ENCODE results near the gene MPP1. TPM values are rescaled to one million over a fixed set of nuclear protein-coding genes. Genes with fewer than 3 reads are reported as not detected.
A peak's percentile ranks its signal among the peaks of the same experiment; 100 is the strongest.
"Not testable (repeated sequence)": the region's sequence is repeated elsewhere in the genome, so short reads cannot be mapped to it uniquely, and the experiment has no call there.

The MPP1 gene
- total RNA-seq, 2 donors from 2014 or later, result 30.2 to 32.8 TPM

DNA sequence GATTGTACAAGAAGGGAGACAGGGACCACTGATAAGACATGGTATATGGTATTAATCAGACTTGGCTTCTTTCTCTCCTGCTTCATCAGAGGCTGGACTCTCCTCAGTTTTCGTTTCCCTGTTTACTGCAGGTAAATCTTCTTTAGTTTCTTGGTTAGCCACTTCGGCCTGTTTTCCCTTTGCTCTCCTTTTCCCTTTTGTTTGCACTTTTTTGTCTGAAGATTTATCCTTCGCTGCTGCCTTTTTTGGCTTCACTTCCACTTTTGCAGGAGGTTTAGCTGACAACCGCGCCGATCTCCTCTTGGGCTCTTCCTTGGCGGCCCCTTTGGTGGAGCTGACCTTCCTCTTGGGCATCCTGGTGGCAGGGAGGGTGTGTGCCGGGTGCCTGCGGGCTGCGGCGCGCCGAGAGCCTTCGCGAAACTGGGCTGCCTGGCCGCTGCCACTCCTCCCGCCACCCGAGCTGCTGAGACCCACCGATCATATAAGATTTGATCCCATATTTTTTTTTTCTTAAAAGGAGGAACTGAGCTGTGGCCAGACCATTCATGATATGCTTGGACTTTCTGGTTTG lies 11.8 kb upstream of the MPP1 start:
- H3K36me3 Mint-ChIP-seq, result not testable (repeated sequence)

DNA sequence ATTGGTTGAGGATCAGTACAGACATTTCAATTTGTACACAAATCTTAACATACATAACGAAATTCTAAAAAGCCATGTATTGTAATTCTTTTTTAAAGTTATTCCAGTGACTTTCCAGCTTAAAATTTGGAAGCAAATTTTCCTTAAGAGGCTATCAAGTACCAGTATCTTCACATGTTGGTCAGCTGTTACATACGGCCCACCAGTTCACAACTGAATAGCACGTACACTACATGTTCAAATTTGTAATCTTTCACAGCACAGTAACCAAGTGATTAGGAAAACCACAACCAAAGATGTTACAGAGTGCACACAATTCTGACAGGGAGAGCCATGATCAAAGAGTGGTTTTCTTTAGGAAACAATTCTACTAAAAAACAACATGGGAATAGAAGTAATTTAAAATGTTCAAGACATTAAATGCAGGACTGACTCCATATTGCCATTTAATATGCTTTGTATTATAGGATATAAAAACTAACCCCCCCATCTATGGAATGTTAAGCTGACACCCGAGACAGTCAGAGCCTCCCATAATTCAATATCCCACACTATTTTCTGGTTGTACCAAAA lies 11.1 kb upstream of the MPP1 start:
- not testable (repeated sequence) for H3K36me3 Mint-ChIP-seq; DNase-seq (ENCODE audit: low spot score in 2 of 2); H3K9me3 Mint-ChIP-seq; ATAC-seq; H3K27ac Mint-ChIP-seq

More for the DNA sequence above, 11.8 kb upstream of the MPP1 start:
- ATAC-seq; H3K9me3 Mint-ChIP-seq; DNase-seq (ENCODE audit: low spot score in 2 of 2); H3K27ac Mint-ChIP-seq: not testable (repeated sequence)

DNA sequence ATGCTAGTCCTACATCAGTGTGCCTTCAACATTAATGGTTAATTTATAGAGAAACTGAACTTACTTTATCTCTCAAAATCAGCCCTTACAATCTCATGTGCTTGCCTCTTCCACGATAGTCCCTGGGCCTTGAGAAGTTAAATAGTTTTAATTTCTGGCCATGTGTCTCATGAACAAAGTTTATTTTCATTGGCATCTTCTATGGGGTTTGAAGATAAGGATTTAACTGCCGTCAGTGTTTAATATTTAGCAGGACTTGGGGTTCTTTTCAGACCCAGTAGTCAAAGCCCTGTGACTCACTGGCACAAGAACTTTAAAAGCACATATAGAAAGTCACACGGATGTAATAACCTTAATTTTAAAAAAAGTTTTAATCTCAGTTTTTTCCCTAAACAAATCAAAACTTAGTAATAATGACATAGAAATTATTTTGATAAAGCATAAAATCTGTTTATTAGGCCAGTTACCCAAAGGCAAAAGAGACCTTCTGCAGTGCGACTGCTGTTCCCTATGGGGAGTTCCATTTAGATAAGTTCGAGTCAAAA lies 10.1 kb upstream of the MPP1 start:
- ATAC-seq (no peak), DNase-seq (ENCODE audit: low spot score in 2 of 2) (no peak)
- Mint-ChIP-seq H3K36me3 (no peaks in the 10 kb centered on the region), H3K9me3 (no peaks in the 10 kb centered on the region), H3K27ac (no peak overlapping the region)

DNA sequence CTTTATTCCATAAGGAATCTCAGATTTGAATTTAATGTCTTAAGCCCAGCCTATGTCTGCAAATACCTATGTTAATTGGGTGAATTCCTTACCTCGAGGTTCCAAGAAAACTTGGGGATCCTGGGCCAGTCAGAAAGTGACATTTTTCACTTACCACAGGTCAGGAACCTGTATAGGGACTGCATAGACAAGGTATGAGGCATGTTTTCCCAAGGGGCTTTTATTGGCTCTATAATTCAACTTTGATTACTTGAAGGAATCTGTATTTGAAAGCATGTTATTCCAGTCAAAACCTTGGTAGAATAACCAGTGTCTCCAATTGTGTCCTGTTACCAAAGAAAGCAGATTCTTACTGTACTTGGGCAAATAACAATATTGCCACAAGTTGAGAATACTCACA lies 8.5 kb upstream of the MPP1 start:
- Mint-ChIP-seq H3K9me3 (no peaks in the 10 kb centered on the region), H3K27ac (no peak overlapping the region), H3K36me3 (no peaks in the 10 kb centered on the region)
- ATAC-seq, result no peak
- DNase-seq (ENCODE audit: low spot score in 2 of 2), result no peak

DNA sequence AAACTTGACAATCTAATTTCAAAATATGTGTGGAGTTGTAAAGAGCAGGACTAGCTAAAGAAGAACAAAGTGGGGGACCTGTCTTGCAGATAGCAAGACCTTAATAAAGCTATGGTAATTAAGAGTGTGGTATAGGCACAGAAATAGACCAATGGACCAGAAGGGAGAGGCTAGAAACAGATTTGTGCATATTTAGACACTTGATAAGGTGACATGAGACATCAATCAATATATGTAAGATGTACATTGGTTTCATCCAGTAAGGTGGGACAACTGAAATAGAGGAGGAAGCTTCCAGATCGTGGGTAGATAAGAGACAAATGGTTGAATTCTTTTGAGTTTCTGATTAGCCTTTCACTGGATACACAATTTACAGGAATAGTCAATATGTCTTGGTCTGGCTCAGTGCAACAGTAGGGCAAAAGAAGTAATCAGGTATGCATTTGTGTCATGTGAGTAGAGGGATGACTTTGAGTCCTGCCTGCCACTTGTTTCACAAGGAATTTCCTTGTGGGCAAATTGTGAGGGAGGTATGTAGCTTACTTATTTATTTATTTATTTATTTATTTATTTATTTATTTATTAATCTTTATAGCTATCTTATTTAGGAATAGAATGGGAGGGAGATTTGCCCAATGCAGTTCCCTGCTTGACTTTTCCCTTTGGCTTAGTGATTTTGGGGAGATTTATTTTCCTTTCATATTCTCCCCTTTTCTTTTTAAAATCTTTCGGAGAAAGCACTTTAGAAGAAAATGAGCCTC lies 7.2 kb upstream of the MPP1 start:
- Mint-ChIP-seq H3K9me3 (no peaks in the 10 kb centered on the region), H3K27ac (no peak overlapping the region), H3K36me3 (peaks cover 0 to 1% of the 10 kb centered on the region in 2 donors)
- DNase-seq (ENCODE audit: low spot score in 2 of 2) (no peak), ATAC-seq (no peak)

DNA sequence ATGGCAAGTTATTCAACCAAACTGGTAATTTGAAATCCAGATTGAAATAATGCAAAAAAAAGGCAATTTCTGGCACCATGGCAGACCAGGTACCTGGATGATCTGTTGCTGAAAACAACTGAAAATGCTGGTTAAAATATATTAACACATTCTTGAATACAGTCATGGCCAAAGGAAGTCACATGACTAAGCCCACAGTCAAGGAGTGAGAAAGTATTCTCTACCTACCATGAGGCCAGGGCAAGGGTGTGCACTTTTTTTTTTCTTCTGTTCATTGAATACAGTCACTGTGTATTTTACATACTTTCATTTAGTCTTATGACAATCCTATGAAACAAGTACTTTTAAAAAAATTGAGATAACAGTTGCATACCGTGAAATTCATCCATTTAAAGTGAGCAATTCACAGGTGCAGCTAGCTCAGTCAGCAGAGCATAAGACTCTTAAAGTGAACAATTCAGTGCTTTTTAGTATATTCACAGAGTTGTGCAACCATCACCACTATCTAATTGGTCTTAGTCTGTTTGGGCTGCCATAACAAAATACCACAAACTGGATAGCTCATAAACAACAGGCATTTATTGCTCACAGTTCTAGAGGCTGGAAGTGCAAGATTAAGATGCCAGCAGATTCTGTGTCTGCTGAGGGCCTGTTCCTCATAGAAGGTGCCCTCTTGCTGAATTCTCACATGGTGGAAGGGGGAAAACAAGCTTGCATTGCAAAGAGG lies 4.8 kb upstream of the MPP1 start:
- Mint-ChIP-seq H3K9me3 (no peaks in the 10 kb centered on the region), H3K36me3 (peaks cover 0 to 5% of the 10 kb centered on the region in 2 donors), H3K27ac (no peak overlapping the region)
- DNase-seq (ENCODE audit: low spot score in 2 of 2) (no peak), ATAC-seq (peak; percentile 18 to 25)

DNA sequence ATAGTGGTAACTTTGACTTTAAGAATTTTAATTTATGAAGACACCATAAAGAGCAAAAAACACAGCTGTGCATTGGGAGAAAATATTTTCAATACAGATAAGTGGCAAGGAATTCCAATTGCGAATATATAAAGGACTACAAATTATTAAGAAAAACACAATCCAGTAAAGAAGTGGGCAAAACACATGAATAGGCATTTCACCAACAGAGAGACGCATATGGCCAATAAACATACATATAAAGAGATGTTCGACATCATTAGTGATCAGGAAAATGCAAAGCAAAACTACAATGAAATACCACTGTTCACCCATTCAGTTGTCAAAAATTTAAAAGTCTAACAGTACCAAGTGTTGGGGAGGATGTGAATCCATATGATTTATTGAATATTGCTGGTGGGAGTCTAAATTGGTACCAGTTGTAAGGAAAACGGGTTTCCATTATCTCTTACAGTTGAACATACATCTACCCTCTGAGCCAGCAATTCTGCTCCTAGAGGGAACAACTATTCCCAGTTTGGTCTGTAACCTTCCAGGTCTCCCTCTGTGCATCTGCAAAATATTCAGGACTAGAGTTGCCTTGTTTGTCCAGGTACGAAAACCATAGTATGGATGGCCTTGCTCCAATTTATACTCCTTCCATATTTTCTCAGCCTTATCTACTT lies 1.7 kb upstream of the MPP1 start:
- ATAC-seq (no peak), DNase-seq (ENCODE audit: low spot score in 2 of 2) (no peak)
- Mint-ChIP-seq H3K9me3 (no peaks in the 10 kb centered on the region), H3K27ac (no peak overlapping the region), H3K36me3 (peaks cover 0 to 5% of the 10 kb centered on the region in 2 donors)

DNA sequence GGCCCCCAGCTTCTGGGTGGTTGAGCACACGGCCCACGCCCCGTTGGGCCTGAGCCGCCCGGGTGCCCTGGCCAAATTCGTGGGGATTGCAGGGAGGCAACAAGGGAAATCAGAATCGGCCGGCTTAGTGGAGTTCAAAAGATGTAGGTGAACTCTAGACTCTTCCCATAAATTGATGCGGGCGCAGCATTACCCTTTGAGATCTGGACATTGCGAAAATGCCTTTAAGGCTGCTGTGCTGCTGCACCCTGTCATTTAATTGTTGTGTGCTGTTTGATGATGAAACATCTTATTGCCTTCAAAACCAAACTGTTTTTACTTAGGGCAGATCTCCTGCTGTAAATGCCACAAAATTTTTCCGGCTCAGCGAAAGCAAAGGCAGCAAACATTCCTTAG lies 409 bp upstream of the MPP1 start:
- peak overlapping the region in 1 of 2 donors; percentile 66 for H3K27ac Mint-ChIP-seq

DNA sequence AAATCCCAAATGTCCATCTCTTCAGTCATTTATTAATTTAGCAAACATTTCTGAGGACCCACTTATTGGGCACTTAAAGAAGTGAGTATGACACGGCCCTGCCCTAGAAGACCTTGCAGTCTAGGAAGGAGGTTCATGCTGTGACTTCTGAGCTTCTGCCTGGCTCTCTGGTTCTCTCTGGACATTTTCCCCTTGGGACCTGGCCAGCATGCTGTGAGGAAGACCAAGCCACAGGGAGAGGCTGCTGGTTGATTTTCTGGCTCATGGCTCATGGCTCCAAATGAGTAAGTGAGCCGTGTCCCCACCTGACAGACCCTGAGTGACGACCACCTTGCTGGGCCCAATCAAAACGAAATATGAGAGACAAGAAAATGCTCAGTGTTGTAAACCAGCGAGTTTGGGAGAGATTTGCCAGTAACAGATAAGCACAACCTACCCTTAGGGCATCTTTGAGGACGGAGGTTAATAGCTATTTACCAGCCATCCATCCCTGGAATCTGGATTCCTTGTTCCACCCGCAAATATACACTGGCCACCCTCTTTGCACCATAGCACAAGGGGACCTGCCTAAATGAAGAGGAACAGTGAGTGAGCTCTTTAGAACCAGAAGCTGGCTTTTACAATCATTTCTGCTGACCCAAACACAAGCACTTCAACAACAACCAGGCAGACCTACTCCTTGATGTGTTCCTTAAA lies 876 bp downstream of the MPP1 start:
- ATAC-seq (no peak), DNase-seq (ENCODE audit: low spot score in 2 of 2) (no peak)
- H3K27ac Mint-ChIP-seq, result peak overlapping the region in 1 of 2 donors; percentile 66
- H3K36me3 Mint-ChIP-seq, result peaks cover 0 to 5% of the 10 kb centered on the region in 2 donors
- H3K9me3 Mint-ChIP-seq, result no peaks in the 10 kb centered on the region

More for the DNA sequence above, 409 bp upstream of the MPP1 start:
- Mint-ChIP-seq H3K9me3 (no peaks in the 10 kb centered on the region), H3K36me3 (peaks cover 0 to 5% of the 10 kb centered on the region in 2 donors)
- DNase-seq (ENCODE audit: low spot score in 2 of 2) (no peak), ATAC-seq (no peak)

DNA sequence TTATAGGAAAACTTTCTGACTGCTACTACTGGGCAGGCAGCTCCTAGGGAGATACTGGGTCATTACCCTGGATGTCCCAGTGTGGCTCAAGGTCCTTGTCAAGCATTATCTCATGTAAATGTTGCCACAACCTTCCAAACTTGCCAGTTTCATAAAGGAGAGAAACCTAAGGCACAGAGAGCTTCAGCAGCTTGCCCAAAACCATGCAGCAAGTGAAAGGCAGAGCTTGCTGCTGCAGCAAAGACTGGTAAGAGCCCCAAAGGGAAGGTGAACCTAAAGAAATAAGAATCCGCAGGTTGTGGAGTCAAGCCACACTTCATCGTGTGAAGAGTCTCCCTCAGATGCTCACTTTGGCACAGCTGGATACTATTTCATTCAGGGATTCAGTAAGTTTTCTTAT lies 2.3 kb downstream of the MPP1 start:
- Mint-ChIP-seq H3K36me3 (peaks cover 0 to 5% of the 10 kb centered on the region in 2 donors), H3K27ac (no peak overlapping the region), H3K9me3 (no peaks in the 10 kb centered on the region)
- no peak for ATAC-seq
- DNase-seq (ENCODE audit: low spot score in 2 of 2), result no peak

DNA sequence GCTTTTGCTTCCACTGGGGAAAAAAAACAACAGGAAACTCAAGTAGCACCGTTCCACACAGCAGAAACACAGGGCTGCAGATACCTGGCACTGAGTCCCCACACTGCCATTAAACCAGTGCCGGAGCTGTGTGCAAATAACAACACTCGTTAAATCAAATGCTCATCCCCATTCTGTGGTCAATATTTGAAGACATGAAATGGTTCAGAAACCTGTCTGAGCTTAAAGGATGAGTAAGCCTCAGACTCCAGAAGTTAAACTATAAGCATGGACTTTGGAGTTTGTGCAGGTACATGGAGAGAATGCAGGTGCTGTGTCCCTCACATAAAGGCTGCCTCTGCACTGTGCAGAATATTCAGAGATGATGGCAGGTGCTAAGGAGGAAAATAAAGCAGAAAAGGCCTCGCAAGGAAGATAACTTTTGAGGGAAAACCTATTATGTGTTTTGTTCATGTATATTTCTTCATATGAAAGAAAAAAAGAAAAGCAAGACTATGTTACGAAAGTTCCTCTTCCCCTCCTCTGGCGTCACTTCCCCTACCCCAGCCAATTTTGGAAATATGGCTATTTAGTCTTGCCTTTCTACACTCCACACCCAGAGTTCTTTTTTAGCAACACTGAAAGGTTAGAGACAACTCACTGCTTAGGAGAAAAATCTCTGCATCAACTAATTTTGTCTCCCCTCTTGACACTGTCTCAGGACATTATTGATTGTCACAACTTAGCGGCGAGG lies 4.6 kb downstream of the MPP1 start:
- no peak for ATAC-seq

DNA sequence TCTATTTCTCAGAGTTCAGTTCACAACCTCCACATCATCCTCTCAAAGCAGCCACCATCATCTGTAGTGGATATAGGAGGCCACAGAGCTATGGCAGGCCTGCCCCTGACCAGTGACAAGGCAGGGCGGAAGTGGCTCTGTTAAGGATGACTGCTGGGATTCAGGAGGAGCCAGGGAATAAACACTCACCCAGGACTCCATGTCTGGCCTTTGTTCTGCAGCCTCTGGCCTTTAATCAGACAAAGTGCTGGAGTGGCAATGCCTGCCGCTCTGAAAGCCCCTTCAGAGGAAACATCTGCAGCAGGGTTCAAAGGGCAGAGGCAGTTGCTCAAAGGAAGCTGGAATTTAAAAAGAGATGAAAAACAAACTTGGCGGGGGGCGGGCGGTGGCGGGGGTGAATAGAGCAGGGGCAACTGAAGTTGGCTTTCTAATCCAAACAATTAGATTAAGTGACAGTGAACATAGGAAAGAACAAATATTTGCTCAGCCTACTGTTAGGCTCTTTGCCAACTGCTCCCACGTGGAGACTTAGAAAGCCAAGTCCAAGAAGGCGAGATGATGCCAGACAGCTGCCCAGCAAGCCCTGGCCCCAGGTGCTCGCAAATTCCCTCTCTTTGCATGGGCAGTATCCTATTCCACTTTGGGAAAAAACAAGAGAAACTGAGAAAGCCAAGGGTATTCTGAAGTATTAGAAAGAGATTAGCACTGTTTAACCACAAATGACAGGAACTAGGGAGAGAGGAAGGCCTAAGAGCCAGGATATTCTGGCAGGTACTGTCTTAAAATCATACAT lies 5.5 kb downstream of the MPP1 start:
- no peaks in the 10 kb centered on the region for H3K9me3 Mint-ChIP-seq
- DNase-seq (ENCODE audit: low spot score in 2 of 2), result no peak
- peaks cover 0 to 5% of the 10 kb centered on the region in 2 donors for H3K36me3 Mint-ChIP-seq
- ATAC-seq, result no peak
- peak overlapping the region; percentile 88 to 95 for H3K27ac Mint-ChIP-seq

More for the DNA sequence above, 4.6 kb downstream of the MPP1 start:
- no peaks in the 10 kb centered on the region for H3K9me3 Mint-ChIP-seq
- no peak overlapping the region for H3K27ac Mint-ChIP-seq
- H3K36me3 Mint-ChIP-seq, result peaks cover 0 to 5% of the 10 kb centered on the region in 2 donors
- DNase-seq (ENCODE audit: low spot score in 2 of 2), result no peak

DNA sequence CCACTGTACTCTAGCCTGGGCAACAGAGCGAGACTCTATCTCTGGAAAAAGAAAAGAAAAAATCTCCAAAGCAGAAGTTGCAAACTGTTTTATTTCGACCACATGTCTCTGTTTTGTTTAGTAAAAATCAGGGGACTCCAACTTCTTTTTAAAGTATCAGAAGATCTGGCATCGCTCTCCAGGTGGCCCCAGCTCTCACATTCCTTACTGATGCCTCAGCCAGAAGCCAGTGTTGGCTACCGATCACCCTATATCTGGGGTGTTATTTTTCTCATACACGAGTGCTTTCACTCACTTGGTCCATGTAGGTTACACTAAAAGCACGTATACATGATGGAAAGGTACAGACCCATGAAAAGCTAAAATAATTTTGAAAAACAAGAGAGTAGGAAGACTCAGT lies 8.3 kb downstream of the MPP1 start:
- no peak overlapping the region for H3K27ac Mint-ChIP-seq
- H3K36me3 Mint-ChIP-seq, result peaks cover 0 to 5% of the 10 kb centered on the region in 2 donors
- no peak for DNase-seq (ENCODE audit: low spot score in 2 of 2)
- no peaks in the 10 kb centered on the region for H3K9me3 Mint-ChIP-seq
- no peak for ATAC-seq

DNA sequence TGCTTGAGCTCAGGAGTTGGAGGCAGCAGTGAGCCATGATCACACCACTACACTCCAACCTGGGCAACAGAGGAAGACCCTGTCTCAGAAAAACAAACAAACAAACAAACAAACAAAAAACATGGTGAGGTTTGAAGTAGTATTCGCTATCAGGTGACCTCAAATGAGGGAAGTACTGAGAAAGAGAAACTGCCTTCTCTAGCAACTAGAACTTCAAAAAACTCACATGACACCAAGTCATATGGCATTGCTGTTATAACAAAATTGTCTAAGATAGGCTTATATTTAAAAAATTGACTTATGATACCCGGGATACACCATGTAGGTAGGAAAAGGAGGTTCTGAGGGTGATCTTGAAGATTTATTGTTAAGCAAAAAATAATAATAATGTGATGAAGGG lies 10.3 kb downstream of the MPP1 start:
- Mint-ChIP-seq H3K36me3 (peaks cover 0 to 5% of the 10 kb centered on the region in 2 donors), H3K27ac (no peak overlapping the region), H3K9me3 (no peaks in the 10 kb centered on the region)
- no peak for DNase-seq (ENCODE audit: low spot score in 2 of 2)
- no peak for ATAC-seq

Data from activated naive CD4-positive, alpha-beta T cell treated with anti-CD3 and anti-CD28 coated beads, Interleukin-2, amount 50 U/mL, for 72 hours (primary cell).